PC-3 (cell line): Measurements from ENCODE around the gene CDHR3. TPM values are rescaled to one million over a fixed set of nuclear protein-coding genes. Genes with fewer than 3 reads are reported as not detected.

Experiments
- ATAC-seq: fragments of 200-7000 bp; cut with Tn5 transposase; 2 replicates; pipeline ENCODE4 v1.9.1; 2020; ENCODE audit warnings: mild to moderate bottlenecking, moderate library complexity
- BruUV-seq: library from RNA; stranded (reverse); fragments of 400-500 nt; replicated peaks from 2 replicates; lab custom pipeline; 2021; lab: Mats Ljungman, UMichigan
- CTCF ChIA-PET: fragments of 300-600 bp; sonication (Branson Sonifier 250); formaldehyde crosslinking; loops from one replicate; lab custom pipeline; 2022; ENCODE audit warnings: antibody characterized with exemption; lab: Charles Lee
- POLR2A ChIA-PET: fragments of 300-600 bp; sonication (Branson Sonifier 250); formaldehyde crosslinking; loops from one replicate; lab custom pipeline; 2022; ENCODE audit warnings: antibody characterized with exemption; ENCODE audit not compliant: unreplicated experiment; lab: Charles Lee
- DNase-seq: peaks from one replicate; pipeline ENCODE4 v3.0.0-alpha.2; 2015
- H2AFZ ChIP-seq: fragments of 300-600 bp; sonication (generic); 2 replicates; pipeline ENCODE4 v1.6.0; 2016; ENCODE audit warnings: antibody characterized with exemption, low read length
- H3F3A ChIP-seq: fragments of 300-600 bp; sonication (generic); one replicate; pipeline ENCODE4 v1.6.0; 2017; ENCODE audit warnings: antibody characterized with exemption, low read length, control low read depth, mild to moderate bottlenecking; ENCODE audit not compliant: unreplicated experiment
- H3K27ac ChIP-seq: fragments of 300-600 bp; sonication (generic); 2 replicates; pipeline ENCODE4 v1.5.1; 2016; ENCODE audit warnings: mild to moderate bottlenecking, low read length
- H3K27me3 ChIP-seq: fragments of 300-600 bp; sonication (generic); 2 replicates; pipeline ENCODE4 v1.6.1; 2016; ENCODE audit warnings: low read length, mixed read lengths
- H3K36me3 ChIP-seq: fragments of 300-600 bp; sonication (generic); 2 replicates; pipeline ENCODE4 v1.6.1; 2016; ENCODE audit warnings: low read depth, mixed run types, low read length, mixed read lengths
- H3K4me1 ChIP-seq: fragments of 300-600 bp; sonication (generic); 2 replicates; pipeline ENCODE4 v1.5.1; 2016; ENCODE audit warnings: low read length; ENCODE audit not compliant: insufficient read depth
- H3K4me2 ChIP-seq: fragments of 300-600 bp; sonication (generic); 2 replicates; pipeline ENCODE4 v1.6.0; 2016; ENCODE audit warnings: low read length
- H3K4me3 ChIP-seq: fragments of 300-600 bp; sonication (generic); 2 replicates; pipeline ENCODE4 v1.5.1; 2016; ENCODE audit warnings: mild to moderate bottlenecking, low read length, mixed read lengths
- H3K79me2 ChIP-seq: fragments of 300-600 bp; sonication (generic); 2 replicates; pipeline ENCODE4 v1.6.1; 2017; ENCODE audit warnings: low read length, mixed read lengths
- H3K9ac ChIP-seq: fragments of 300-600 bp; sonication (generic); 2 replicates; pipeline ENCODE4 v1.6.0; 2016; ENCODE audit warnings: mild to moderate bottlenecking, low read length
- H3K9me2 ChIP-seq: fragments of 300-600 bp; sonication (generic); replicated peaks from 2 replicates; pipeline ENCODE4 v1.6.1; 2016; ENCODE audit warnings: mixed run types, low read length, mixed read lengths
- H3K9me3 ChIP-seq: fragments of 300-600 bp; sonication (generic); 2 replicates; pipeline ENCODE4 v1.6.1; 2016; ENCODE audit warnings: low read length, mixed read lengths
- H4K20me1 ChIP-seq: fragments of 300-600 bp; sonication (generic); 2 replicates; pipeline ENCODE4 v1.6.1; 2016; ENCODE audit warnings: low read length, mixed read lengths
- CTCF ChIP-seq: fragments of 300-600 bp; sonication (generic); conservative IDR thresholded peaks from 2 replicates; pipeline ENCODE4 v1.5.1; 2017; ENCODE audit warnings: antibody characterized with exemption, low read depth, mild to moderate bottlenecking, low read length
- EZH2 ChIP-seq: fragments of 300-600 bp; sonication (generic); IDR thresholded peaks from one replicate; pipeline ENCODE4 v1.6.1; 2017; ENCODE audit warnings: antibody characterized with exemption, mild to moderate bottlenecking, low read length; ENCODE audit not compliant: unreplicated experiment
- EZH2phosphoT487 ChIP-seq: fragments of 300-600 bp; sonication (generic); IDR thresholded peaks from 2 replicates; pipeline ENCODE4 v1.6.1; 2018; ENCODE audit warnings: mild to moderate bottlenecking, antibody characterized with exemption, low read length, borderline replicate concordance
- intact Hi-C: fragments of 100-400 bp; cut with micrococcal nuclease; formaldehyde crosslinking; loops from 2 replicates; pipeline ENCODE4 v1.9.0; 2023
- total RNA-seq: library from RNA; depleted of rRNA; stranded (reverse); fragments of >200 nt; gene quantifications from 2 replicates; pipeline ENCODE4 v1.2.3, GENCODE V29; 2014

Gene CDHR3
- total RNA-seq, 1 experiment from 2014 or later, result 9.8 TPM

- no peak overlapping the region for H3K4me2 ChIP-seq
- no peaks in the 10 kb centered on the region for H3K9me3 ChIP-seq
- H3K4me3 ChIP-seq, result no peak overlapping the region
- CTCF ChIA-PET, result no interaction called here
- DNase-seq, result no peak
- H2AFZ ChIP-seq, result no peak overlapping the region
- H3K79me2 ChIP-seq, result no peaks in the 10 kb centered on the region
- POLR2A ChIA-PET, result interaction anchor here (0.6 kb wide), 1 partner anchor 240 kb away, joined by 3 read pairs; no protein-coding TSS in a partner anchor
- no peaks in the 10 kb centered on the region for H3K4me1 ChIP-seq
- no peak for ATAC-seq
- H3K9me2 ChIP-seq, result no peaks in the 10 kb centered on the region
- H3K36me3 ChIP-seq, result no peaks in the 10 kb centered on the region
- H3F3A ChIP-seq, result no peaks in the 10 kb centered on the region
- BruUV-seq, result no TSS peak
- intact Hi-C loops, result no loop called here
- no peak overlapping the region for H3K27ac ChIP-seq
- TF ChIP-seq CTCF (no peak), EZH2 (no peak), EZH2phosphoT487 (no peak)
- no peaks in the 10 kb centered on the region for H4K20me1 ChIP-seq
- no peak overlapping the region for H3K9ac ChIP-seq
- H3K27me3 ChIP-seq, result peaks cover under 1% of the 10 kb centered on the region; the same call in 1 of the 2 replicates
These were observed 15.0 kb downstream of the CDHR3 start for GRCh38 chr7:105978035-105978434.

- TF ChIP-seq EZH2 (no peak), EZH2phosphoT487 (no peak), CTCF (no peak)
- no peaks in the 10 kb centered on the region for H3K36me3 ChIP-seq
- no peaks in the 10 kb centered on the region for H3K79me2 ChIP-seq
- intact Hi-C loops, result no loop called here
- H3K9me3 ChIP-seq, result no peaks in the 10 kb centered on the region
- BruUV-seq, result no TSS peak
- H3K27ac ChIP-seq, result no peak overlapping the region
- DNase-seq (no peak), ATAC-seq (no peak)
- H3K9ac ChIP-seq, result no peak overlapping the region
- H4K20me1 ChIP-seq, result no peaks in the 10 kb centered on the region
- no peak overlapping the region for H3K4me3 ChIP-seq
- H3K4me1 ChIP-seq, result no peaks in the 10 kb centered on the region
- no peaks in the 10 kb centered on the region for H3F3A ChIP-seq
- no peak overlapping the region for H2AFZ ChIP-seq
- no peak overlapping the region for H3K4me2 ChIP-seq
- ChIA-PET POLR2A (interaction anchor here (0.5 kb wide), 1 partner anchor 13 kb away, joined by 3 read pairs; no protein-coding TSS in a partner anchor), CTCF (no interaction called here)
- H3K9me2 ChIP-seq, result no peaks in the 10 kb centered on the region
- no peaks in the 10 kb centered on the region; the same call in 1 of the 2 replicates for H3K27me3 ChIP-seq
These were observed 15.9 kb downstream of the CDHR3 start for GRCh38 chr7:105978974-105979373.

GRCh38 chr7:105979405-105979804, 16.3 kb downstream of the CDHR3 start:
- Histone ChIP-seq H3K4me1 (no peaks in the 10 kb centered on the region), H3K79me2 (no peaks in the 10 kb centered on the region), H2AFZ (no peak overlapping the region), H3K9ac (no peak overlapping the region), H3K9me2 (no peaks in the 10 kb centered on the region), H3K4me3 (no peak overlapping the region), H4K20me1 (no peaks in the 10 kb centered on the region), H3K27me3 (no peaks in the 10 kb centered on the region; the same call in 1 of the 2 replicates), H3F3A (no peaks in the 10 kb centered on the region), H3K27ac (no peak overlapping the region), H3K36me3 (no peaks in the 10 kb centered on the region), H3K4me2 (no peak overlapping the region), H3K9me3 (no peaks in the 10 kb centered on the region)
- DNase-seq, result no peak
- CTCF ChIA-PET, result no interaction called here
- TF ChIP-seq EZH2 (no peak), EZH2phosphoT487 (no peak), CTCF (no peak)
- POLR2A ChIA-PET, result no interaction called here
- intact Hi-C loops, result no loop called here
- BruUV-seq, result no TSS peak
- no peak for ATAC-seq
